ENCODE data around the gene PABPN1L.

Gene PABPN1L

GRCh38 chr16:88911136-88911945 is 44.9 kb upstream of the PABPN1L start:
- no peaks in the 10 kb centered on the region for H3K9me3 ChIP-seq (ENCODE audit: insufficient read depth, low read length)
- no peaks in the 10 kb centered on the region for H3K27me3 ChIP-seq (ENCODE audit: low read length)
- H4K20me1 ChIP-seq (ENCODE audit: low read depth, low read length), result peaks cover 37% of the 10 kb centered on the region; the same call in 1 of the 2 replicates
- no peak overlapping the region for H3K4me3 ChIP-seq (ENCODE audit: insufficient read depth, low read length, poor library complexity, severe bottlenecking)
- H3K9ac ChIP-seq (ENCODE audit: low read length), result no peak overlapping the region
- H3F3A ChIP-seq (ENCODE audit: insufficient read depth), result no peaks in the 10 kb centered on the region
- no peaks in the 10 kb centered on the region for H3K9me2 ChIP-seq (replicated peaks; ENCODE audit: insufficient read depth, low read length)
- H3K27ac ChIP-seq (ENCODE audit: low read depth, low read length), result no peak overlapping the region
- TF ChIP-seq EZH2phosphoT487 (conservative IDR thresholded peaks at IDR 0.05; ENCODE audit: low read length) (no peak), CTCF (IDR thresholded peaks at IDR 0.05; ENCODE audit: insufficient read depth, low read length, poor library complexity, severe bottlenecking) (no peak)
- no peak overlapping the region for H3K4me2 ChIP-seq (ENCODE audit: low read depth, low read length, poor library complexity, severe bottlenecking)
- H3K36me3 ChIP-seq (ENCODE audit: low read length), result 0 out of 2 replicates have a peak, but pooled peaks cover 5% of the 10 kb centered on the region
- H2AFZ ChIP-seq (ENCODE audit: low read depth, low read length, severe bottlenecking), result no peak overlapping the region
- peaks cover 94% of the 10 kb centered on the region for H3K79me2 ChIP-seq (ENCODE audit: insufficient read depth, low read length)

GRCh38 chr16:88910284-88911135 is 44.0 kb upstream of the PABPN1L start:
- no peak overlapping the region for H3K4me3 ChIP-seq (ENCODE audit: insufficient read depth, low read length, poor library complexity, severe bottlenecking)
- no peaks in the 10 kb centered on the region for H3K9me3 ChIP-seq (ENCODE audit: insufficient read depth, low read length)
- peaks cover 35% of the 10 kb centered on the region; the same call in 1 of the 2 replicates for H4K20me1 ChIP-seq (ENCODE audit: low read depth, low read length)
- TF ChIP-seq CTCF (IDR thresholded peaks at IDR 0.05; ENCODE audit: insufficient read depth, low read length, poor library complexity, severe bottlenecking) (no peak), EZH2phosphoT487 (conservative IDR thresholded peaks at IDR 0.05; ENCODE audit: low read length) (no peak)
- no peaks in the 10 kb centered on the region for H3K27me3 ChIP-seq (ENCODE audit: low read length)
- no peaks in the 10 kb centered on the region for H3F3A ChIP-seq (ENCODE audit: insufficient read depth)
- no peak overlapping the region for H3K27ac ChIP-seq (ENCODE audit: low read depth, low read length)
- no peak overlapping the region for H3K4me2 ChIP-seq (ENCODE audit: low read depth, low read length, poor library complexity, severe bottlenecking)
- no peak overlapping the region for H3K9ac ChIP-seq (ENCODE audit: low read length)
- H3K79me2 ChIP-seq (ENCODE audit: insufficient read depth, low read length), result peaks cover 93% of the 10 kb centered on the region
- H3K36me3 ChIP-seq (ENCODE audit: low read length), result 0 out of 2 replicates have a peak, but pooled peaks cover 5% of the 10 kb centered on the region
- H2AFZ ChIP-seq (ENCODE audit: low read depth, low read length, severe bottlenecking), result no peak overlapping the region
- H3K9me2 ChIP-seq (replicated peaks; ENCODE audit: insufficient read depth, low read length), result no peaks in the 10 kb centered on the region

DNA sequence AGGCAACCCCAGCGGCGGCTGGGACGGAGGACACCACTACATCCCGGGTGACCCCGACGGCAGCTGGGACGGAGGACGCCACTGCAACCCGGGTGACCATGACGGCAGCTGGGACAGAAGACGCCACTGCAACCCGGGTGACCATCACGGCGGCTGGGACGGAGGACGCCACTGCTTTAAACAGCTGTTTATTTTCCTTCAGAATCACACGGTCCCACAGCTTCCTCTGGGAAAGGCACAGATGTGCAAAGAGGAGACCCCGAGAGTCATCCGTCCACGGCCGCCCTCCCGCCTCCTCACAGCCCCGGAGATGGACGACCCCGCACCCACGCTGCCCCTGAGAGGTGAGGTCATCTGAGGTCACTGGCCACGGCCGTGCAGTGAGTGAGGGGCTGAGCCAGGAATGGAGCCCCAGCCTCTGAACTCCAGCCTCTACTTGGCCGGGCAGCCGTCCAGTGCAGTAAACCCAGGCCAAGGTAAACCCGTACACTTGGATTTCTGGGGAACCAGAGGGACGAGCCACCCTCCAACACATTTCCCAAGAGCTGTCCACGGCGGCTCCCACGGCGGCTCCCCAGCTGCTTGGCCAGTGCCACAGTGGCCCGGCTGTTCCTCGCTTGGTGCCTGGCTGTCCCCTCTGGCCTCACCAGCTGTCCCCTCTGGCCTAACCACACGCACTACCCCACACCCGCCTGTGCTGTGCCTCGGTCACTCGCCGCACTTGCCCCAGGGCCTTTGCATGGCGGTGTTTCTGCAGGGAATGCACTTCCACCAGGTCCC is 43.2 kb upstream of the PABPN1L start:
- Histone ChIP-seq H3K4me2 (ENCODE audit: low read depth, low read length, poor library complexity, severe bottlenecking) (no peak overlapping the region), H3K9ac (ENCODE audit: low read length) (no peak overlapping the region), H3K9me2 (replicated peaks; ENCODE audit: insufficient read depth, low read length) (no peaks in the 10 kb centered on the region), H2AFZ (ENCODE audit: low read depth, low read length, severe bottlenecking) (no peak overlapping the region), H3K27ac (ENCODE audit: low read depth, low read length) (no peak overlapping the region), H3K79me2 (ENCODE audit: insufficient read depth, low read length) (peaks cover 98% of the 10 kb centered on the region), H4K20me1 (ENCODE audit: low read depth, low read length) (peaks cover 35% of the 10 kb centered on the region; the same call in 1 of the 2 replicates), H3K36me3 (ENCODE audit: low read length) (0 out of 2 replicates have a peak, but pooled peaks cover 5% of the 10 kb centered on the region), H3K4me3 (ENCODE audit: insufficient read depth, low read length, poor library complexity, severe bottlenecking) (no peak overlapping the region), H3K9me3 (ENCODE audit: insufficient read depth, low read length) (no peaks in the 10 kb centered on the region), H3F3A (ENCODE audit: insufficient read depth) (no peaks in the 10 kb centered on the region), H3K27me3 (ENCODE audit: low read length) (no peaks in the 10 kb centered on the region)
- TF ChIP-seq CTCF (IDR thresholded peaks at IDR 0.05; ENCODE audit: insufficient read depth, low read length, poor library complexity, severe bottlenecking) (no peak), EZH2phosphoT487 (conservative IDR thresholded peaks at IDR 0.05; ENCODE audit: low read length) (no peak)
